Activated CD4-positive, alpha-beta T cell treated with anti-CD3 and anti-CD28 coated beads, Interleukin-2, amount 50 U/mL, for 1 hour (primary cell): ENCODE results near the gene SHC4.

Experiments used
- DNase-seq: peaks from one replicate; pipeline ENCODE4 v3.0.0-alpha.2; 2020

The SHC4 gene

GRCh38 chr15:48967336-48967735 lies 3.6 kb upstream of the SHC4 start:
- DNase-seq, result no peak

- no peak for DNase-seq
Measured at GRCh38 chr15:48966595-48967301, 3.0 kb upstream of the SHC4 start.

- no peak for DNase-seq
Measured at GRCh38 chr15:48965972-48966371, 2.3 kb upstream of the SHC4 start.

- DNase-seq, result no peak
Measured at GRCh38 chr15:48964898-48965297, 1.2 kb upstream of the SHC4 start.

- no peak for DNase-seq
Measured at GRCh38 chr15:48962662-48963523, 826 bp downstream of the SHC4 start.

- DNase-seq, result no peak
Measured at GRCh38 chr15:48955967-48956366, 7.8 kb downstream of the SHC4 start.

- no peak for DNase-seq
Measured at GRCh38 chr15:48955370-48955769, 8.3 kb downstream of the SHC4 start.

- no peak for DNase-seq
Measured at GRCh38 chr15:48954538-48954937, 9.2 kb downstream of the SHC4 start.

- no peak for DNase-seq
Measured at GRCh38 chr15:48946840-48947187, 16.9 kb downstream of the SHC4 start.

GRCh38 chr15:48946074-48946839 lies 17.5 kb downstream of the SHC4 start:
- DNase-seq, result no peak

GRCh38 chr15:48945386-48945785 lies 18.3 kb downstream of the SHC4 start:
- no peak for DNase-seq

- no peak for DNase-seq
Measured at GRCh38 chr15:48941904-48942303, 21.8 kb downstream of the SHC4 start.

- no peak for DNase-seq
Measured at GRCh38 chr15:48940508-48940907, 23.2 kb downstream of the SHC4 start.

GRCh38 chr15:48939648-48940047 lies 24.1 kb downstream of the SHC4 start:
- DNase-seq, result no peak

GRCh38 chr15:48937886-48938285 lies 25.8 kb downstream of the SHC4 start:
- no peak for DNase-seq

GRCh38 chr15:48936666-48937065 lies 27.1 kb downstream of the SHC4 start:
- DNase-seq, result no peak

GRCh38 chr15:48935236-48935635 lies 28.5 kb downstream of the SHC4 start:
- no peak for DNase-seq

GRCh38 chr15:48930735-48931134 lies 33.0 kb downstream of the SHC4 start:
- no peak for DNase-seq

- no peak for DNase-seq
Measured at GRCh38 chr15:48929661-48930060, 34.1 kb downstream of the SHC4 start.

GRCh38 chr15:48928877-48929538 lies 34.7 kb downstream of the SHC4 start:
- no peak for DNase-seq

- DNase-seq, result no peak
Measured at GRCh38 chr15:48925714-48926223, 38.0 kb downstream of the SHC4 start.

GRCh38 chr15:48924528-48925393 lies 39.0 kb downstream of the SHC4 start:
- DNase-seq, result no peak
